GM12874 (cell line): ENCODE results near the gene TNNC1.
A peak's percentile ranks its signal among the peaks of the same experiment; 100 is the strongest.

Experiments used
- CTCF ChIP-seq: IDR thresholded peaks from 2 replicates; pipeline ENCODE4 v1.5.1; 2011; ENCODE audit warnings: low read depth, mild to moderate bottlenecking, control low read depth, low read length, moderate library complexity; ENCODE audit not compliant: insufficient read depth

Gene TNNC1

GRCh38 chr3:52473026-52473425 lies 19.2 kb upstream of the TNNC1 start:
- no peak for TF ChIP-seq CTCF

- TF ChIP-seq CTCF: no peak
Observed at GRCh38 chr3:52472239-52473000, 18.6 kb upstream of the TNNC1 start.

GRCh38 chr3:52471371-52472238 lies 17.8 kb upstream of the TNNC1 start:
- peak; percentile 83 for TF ChIP-seq CTCF

GRCh38 chr3:52470920-52471319 lies 17.1 kb upstream of the TNNC1 start:
- TF ChIP-seq CTCF: no peak

- no peak for TF ChIP-seq CTCF
Observed at GRCh38 chr3:52469001-52469400, 15.2 kb upstream of the TNNC1 start.

GRCh38 chr3:52468336-52468735 lies 14.5 kb upstream of the TNNC1 start:
- no peak for TF ChIP-seq CTCF

GRCh38 chr3:52463416-52463815 lies 9.6 kb upstream of the TNNC1 start:
- no peak for TF ChIP-seq CTCF
